K562 (cell line): ENCODE data around the gene ZNF326. TPM values are rescaled to one million over a fixed set of nuclear protein-coding genes. Genes with fewer than 3 reads are reported as not detected.
A peak's percentile ranks its signal among the peaks of the same experiment; 100 is the strongest.

Experiments
- BHLHE40 ChIP-seq: IDR thresholded peaks from 2 replicates; pipeline ENCODE4 v1.6.1; 2011; ENCODE audit warnings: low read length, improper control_type of control experiment
- BRD9 ChIP-seq: fragments of 450-650 bp; IDR thresholded peaks from 2 replicates; pipeline ENCODE4 v1.6.1; 2018; ENCODE audit warnings: low read depth; ENCODE audit not compliant: partially characterized antibody
- CBX8 ChIP-seq: fragments of 200-600 bp; sonication (generic); IDR thresholded peaks from 2 replicates; pipeline ENCODE4 v1.6.1; 2012; ENCODE audit warnings: borderline replicate concordance, mixed run types, low read depth, mild to moderate bottlenecking, moderate library complexity, mixed read lengths, low read length, control low read depth, inconsistent platforms; ENCODE audit not compliant: poor library complexity, severe bottlenecking; ENCODE audit errors: extremely low read depth
- CC2D1A ChIP-seq: fragments of 450-650 bp; IDR thresholded peaks from 2 replicates; pipeline ENCODE4 v1.6.1; 2017; ENCODE audit warnings: mild to moderate bottlenecking
- CHD1 ChIP-seq: fragments of 200-600 bp; sonication (generic); IDR thresholded peaks from one replicate; pipeline ENCODE4 v1.6.1; 2012; ENCODE audit warnings: mild to moderate bottlenecking, moderate library complexity, low read length, inconsistent platforms
- DMBX1 ChIP-seq: fragments of 250-450 bp; sonication (Bioruptor Pico); IDR thresholded peaks from 2 replicates; pipeline ENCODE4 v1.8.0; 2022; ENCODE audit warnings: inconsistent platforms, mild to moderate bottlenecking, moderate library complexity, borderline replicate concordance
- EP300 ChIP-seq: IDR thresholded peaks from 2 replicates; pipeline ENCODE4 v1.6.1; 2012; ENCODE audit warnings: low read length, improper control_type of control experiment
- FOXK1 ChIP-seq: sonication (generic); formaldehyde crosslinking; IDR thresholded peaks from 2 replicates; pipeline ENCODE4 v1.8.0; 2022; ENCODE audit warnings: missing genetic modification reagents, mild to moderate bottlenecking, borderline replicate concordance
- GABPB1 ChIP-seq: sonication (generic); formaldehyde crosslinking; IDR thresholded peaks from 2 replicates; pipeline ENCODE4 v1.8.0; 2022; ENCODE audit warnings: mild to moderate bottlenecking, missing genetic modification reagents
- HOXB6 ChIP-seq: fragments of 250-450 bp; sonication (Bioruptor Pico); IDR thresholded peaks from 2 replicates; pipeline ENCODE4 v1.5.1; 2022; ENCODE audit warnings: mild to moderate bottlenecking, borderline replicate concordance
- ILF3 ChIP-seq: fragments of 450-650 bp; IDR thresholded peaks from 2 replicates; pipeline ENCODE4 v1.6.1; 2018; ENCODE audit warnings: antibody characterized with exemption, mild to moderate bottlenecking, moderate library complexity, borderline replicate concordance
- SMAD1 ChIP-seq: fragments of 150-350 bp; IDR thresholded peaks from 2 replicates; pipeline ENCODE4 v1.6.1; 2014; ENCODE audit warnings: low read length, low read depth; ENCODE audit not compliant: partially characterized antibody
- SRSF1 ChIP-seq: fragments of 200-400 bp; formaldehyde crosslinking; IDR thresholded peaks from 2 replicates; pipeline ENCODE4 v1.6.1; 2017; ENCODE audit warnings: mild to moderate bottlenecking, low read depth, low read length, moderate library complexity
- U2AF1 ChIP-seq: fragments of 200-400 bp; formaldehyde crosslinking; optimal IDR thresholded peaks from 2 replicates; pipeline ENCODE3; 2017; ENCODE audit warnings: mild to moderate bottlenecking, low read depth, low read length, moderate library complexity
- ZNF324 ChIP-seq: fragments of 250-450 bp; sonication (Bioruptor Pico); IDR thresholded peaks from 2 replicates; pipeline ENCODE4 v1.4.0; 2020; ENCODE audit warnings: mild to moderate bottlenecking
- polyA plus RNA-seq, 8 experiments: library from polyadenylated mRNA; depleted of rRNA in 4 of 8; stranded (reverse) in 5 of 8; unstranded in 3 of 8; fragments of >200 nt; fragmentation: Nextera tagmentation in 2 of 8; fragmentation: Illumina TruSeq in 1 of 8; extraction: Ambion mirVana in 2 of 8; extraction: Trizol in 1 of 8; gene quantifications; 2 replicates each; pipeline versions ENCODE4 v1.2.1 to v1.2.3, GENCODE V29; 2011 to 2014; ENCODE audit warnings: inconsistent platforms in 1 of 8, missing spikeins in 1 of 8
- total RNA-seq, 7 experiments: library from RNA; depleted of rRNA in 6 of 7; stranded (reverse); fragments of >200 nt in 6 of 7; fragmentation: Illumina TruSeq in 2 of 7; extraction: Trizol in 2 of 7; gene quantifications; 2 replicates each; pipeline versions ENCODE4 v1.2.1 to v1.2.3, GENCODE V29; 2011 to 2021; ENCODE audit warnings: low replicate concordance in 1 of 7
- TF ChIP-seq, protein P1 (sequence below): sonication (generic); formaldehyde crosslinking; IDR thresholded peaks from 2 replicates; pipeline ENCODE4 v1.8.1; 2023; ENCODE audit warnings: mild to moderate bottlenecking, missing genetic modification reagents
- TF ChIP-seq, protein P2 (sequence below), 3 experiments: IDR thresholded peaks in 2 of 3; conservative IDR thresholded peaks in 1 of 3; 2 replicates each; pipeline ENCODE4 v1.5.1; 2011 to 2012; ENCODE audit warnings: low read length in 3 of 3, mild to moderate bottlenecking in 3 of 3, control low read depth in 2 of 3, improper control_type of control experiment in 1 of 3, inconsistent platforms in 1 of 3, low read depth in 1 of 3, mixed read lengths in 1 of 3, moderate library complexity in 1 of 3; ENCODE audit not compliant: insufficient read depth in 2 of 3
- TF ChIP-seq, protein P3 (sequence below): fragments of 250-450 bp; sonication (Bioruptor Pico); IDR thresholded peaks from 2 replicates; pipeline ENCODE4 v1.5.0; 2020; ENCODE audit warnings: mild to moderate bottlenecking, borderline replicate concordance

ZNF326 gene
- total and polyA plus RNA-seq, 9 of the 15 experiments (the other 6 are each of a cell fraction or from before 2014, with no cell fraction given), result 7.2 to 33.2 (median 20.1) TPM

DNA sequence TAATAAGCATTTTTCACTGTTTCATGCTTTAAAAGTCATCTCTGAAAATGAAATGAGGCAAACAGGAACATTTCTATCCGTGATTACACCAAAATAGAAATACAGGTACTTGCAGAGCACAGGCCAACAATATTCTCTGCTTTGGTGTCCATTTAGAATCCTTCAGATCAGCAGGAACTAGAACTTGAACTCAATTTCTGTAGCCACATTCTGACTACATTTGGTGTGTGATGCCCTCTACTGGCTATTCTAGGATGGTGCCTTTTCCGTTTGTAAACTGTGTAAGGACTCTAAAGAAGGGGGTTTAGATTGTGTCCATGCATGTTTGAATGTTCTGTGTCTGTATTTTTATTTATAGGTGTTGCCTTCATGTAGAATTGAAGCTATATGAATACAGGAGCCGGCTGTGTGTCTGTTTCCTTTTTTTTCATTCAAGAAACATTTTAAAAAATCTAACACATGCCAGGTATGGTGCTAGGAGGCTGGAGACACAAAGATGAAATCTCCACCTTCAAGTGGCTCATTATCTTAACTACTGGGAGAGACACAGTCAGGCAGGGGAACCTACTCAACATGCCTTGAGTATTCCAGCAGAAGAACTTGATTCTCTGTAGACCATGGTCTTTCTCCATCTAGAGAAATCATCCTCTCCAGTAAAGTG lies 7.6 kb upstream of the ZNF326 start (continued):
- TF ChIP-seq, protein P1, sequence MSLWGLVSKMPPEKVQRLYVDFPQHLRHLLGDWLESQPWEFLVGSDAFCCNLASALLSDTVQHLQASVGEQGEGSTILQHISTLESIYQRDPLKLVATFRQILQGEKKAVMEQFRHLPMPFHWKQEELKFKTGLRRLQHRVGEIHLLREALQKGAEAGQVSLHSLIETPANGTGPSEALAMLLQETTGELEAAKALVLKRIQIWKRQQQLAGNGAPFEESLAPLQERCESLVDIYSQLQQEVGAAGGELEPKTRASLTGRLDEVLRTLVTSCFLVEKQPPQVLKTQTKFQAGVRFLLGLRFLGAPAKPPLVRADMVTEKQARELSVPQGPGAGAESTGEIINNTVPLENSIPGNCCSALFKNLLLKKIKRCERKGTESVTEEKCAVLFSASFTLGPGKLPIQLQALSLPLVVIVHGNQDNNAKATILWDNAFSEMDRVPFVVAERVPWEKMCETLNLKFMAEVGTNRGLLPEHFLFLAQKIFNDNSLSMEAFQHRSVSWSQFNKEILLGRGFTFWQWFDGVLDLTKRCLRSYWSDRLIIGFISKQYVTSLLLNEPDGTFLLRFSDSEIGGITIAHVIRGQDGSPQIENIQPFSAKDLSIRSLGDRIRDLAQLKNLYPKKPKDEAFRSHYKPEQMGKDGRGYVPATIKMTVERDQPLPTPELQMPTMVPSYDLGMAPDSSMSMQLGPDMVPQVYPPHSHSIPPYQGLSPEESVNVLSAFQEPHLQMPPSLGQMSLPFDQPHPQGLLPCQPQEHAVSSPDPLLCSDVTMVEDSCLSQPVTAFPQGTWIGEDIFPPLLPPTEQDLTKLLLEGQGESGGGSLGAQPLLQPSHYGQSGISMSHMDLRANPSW, result no peak
- peak; percentile 80 for TF ChIP-seq BRD9
- TF ChIP-seq GABPB1, result 0 out of 2 replicates have a peak, but pooled peaks have one; percentile 16
- TF ChIP-seq SRSF1, result no peak
- TF ChIP-seq EP300, result 0 out of 2 replicates have a peak, but pooled peaks have one; percentile 17
- TF ChIP-seq, protein P2, sequence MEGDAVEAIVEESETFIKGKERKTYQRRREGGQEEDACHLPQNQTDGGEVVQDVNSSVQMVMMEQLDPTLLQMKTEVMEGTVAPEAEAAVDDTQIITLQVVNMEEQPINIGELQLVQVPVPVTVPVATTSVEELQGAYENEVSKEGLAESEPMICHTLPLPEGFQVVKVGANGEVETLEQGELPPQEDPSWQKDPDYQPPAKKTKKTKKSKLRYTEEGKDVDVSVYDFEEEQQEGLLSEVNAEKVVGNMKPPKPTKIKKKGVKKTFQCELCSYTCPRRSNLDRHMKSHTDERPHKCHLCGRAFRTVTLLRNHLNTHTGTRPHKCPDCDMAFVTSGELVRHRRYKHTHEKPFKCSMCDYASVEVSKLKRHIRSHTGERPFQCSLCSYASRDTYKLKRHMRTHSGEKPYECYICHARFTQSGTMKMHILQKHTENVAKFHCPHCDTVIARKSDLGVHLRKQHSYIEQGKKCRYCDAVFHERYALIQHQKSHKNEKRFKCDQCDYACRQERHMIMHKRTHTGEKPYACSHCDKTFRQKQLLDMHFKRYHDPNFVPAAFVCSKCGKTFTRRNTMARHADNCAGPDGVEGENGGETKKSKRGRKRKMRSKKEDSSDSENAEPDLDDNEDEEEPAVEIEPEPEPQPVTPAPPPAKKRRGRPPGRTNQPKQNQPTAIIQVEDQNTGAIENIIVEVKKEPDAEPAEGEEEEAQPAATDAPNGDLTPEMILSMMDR (IDR thresholded peaks at IDR 0.05 in 2 of 3, conservative IDR thresholded peaks at IDR 0.05 in 1 of 3; ENCODE audit: insufficient read depth in 2 of 3, low read depth in 1 of 3, low read length in 3 of 3), result peak; percentile 77 to 91 (median 88)
- TF ChIP-seq, protein P3, sequence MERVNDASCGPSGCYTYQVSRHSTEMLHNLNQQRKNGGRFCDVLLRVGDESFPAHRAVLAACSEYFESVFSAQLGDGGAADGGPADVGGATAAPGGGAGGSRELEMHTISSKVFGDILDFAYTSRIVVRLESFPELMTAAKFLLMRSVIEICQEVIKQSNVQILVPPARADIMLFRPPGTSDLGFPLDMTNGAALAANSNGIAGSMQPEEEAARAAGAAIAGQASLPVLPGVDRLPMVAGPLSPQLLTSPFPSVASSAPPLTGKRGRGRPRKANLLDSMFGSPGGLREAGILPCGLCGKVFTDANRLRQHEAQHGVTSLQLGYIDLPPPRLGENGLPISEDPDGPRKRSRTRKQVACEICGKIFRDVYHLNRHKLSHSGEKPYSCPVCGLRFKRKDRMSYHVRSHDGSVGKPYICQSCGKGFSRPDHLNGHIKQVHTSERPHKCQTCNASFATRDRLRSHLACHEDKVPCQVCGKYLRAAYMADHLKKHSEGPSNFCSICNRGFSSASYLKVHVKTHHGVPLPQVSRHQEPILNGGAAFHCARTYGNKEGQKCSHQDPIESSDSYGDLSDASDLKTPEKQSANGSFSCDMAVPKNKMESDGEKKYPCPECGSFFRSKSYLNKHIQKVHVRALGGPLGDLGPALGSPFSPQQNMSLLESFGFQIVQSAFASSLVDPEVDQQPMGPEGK (CRISPR knock-in tag), result no peak
- TF ChIP-seq ILF3, result no peak
- TF ChIP-seq DMBX1 (CRISPR knock-in tag), result no peak
- no peak for TF ChIP-seq BHLHE40
- no peak for TF ChIP-seq FOXK1
- TF ChIP-seq CBX8, result no peak
- TF ChIP-seq HOXB6, result no peak
- no peak for TF ChIP-seq CHD1
- TF ChIP-seq SMAD1, result no peak
- TF ChIP-seq U2AF1, result no peak
- TF ChIP-seq ZNF324 (CRISPR knock-in tag), result no peak
- peak; percentile 75 for TF ChIP-seq CC2D1A
